Endothelial cell of umbilical vein (primary cell): Measurements from ENCODE around the gene KIAA1217. TPM values are rescaled to one million over a fixed set of nuclear protein-coding genes. Genes with fewer than 3 reads are reported as not detected.

Experiments used
- BruUV-seq: library from RNA; stranded (reverse); fragments of 400-500 nt; replicated peaks from 2 replicates; lab custom pipeline; 2021; lab: Mats Ljungman, UMichigan
- CTCF ChIA-PET: fragments of 300-600, 350-600 bp; sonication (Branson Sonifier 250); formaldehyde crosslinking; loops from one replicate; lab custom pipeline; 2021; ENCODE audit warnings: antibody characterized with exemption, inconsistent platforms; lab: Charles Lee
- POLR2A ChIA-PET: fragments of 300-600, 350-600 bp; sonication (Branson Sonifier 250); formaldehyde crosslinking; loops from one replicate; lab custom pipeline; 2021; ENCODE audit warnings: antibody characterized with exemption, inconsistent platforms; lab: Charles Lee
- DNase-seq: peaks from one replicate; pipeline ENCODE4 v3.0.0-alpha.2; 2011; ENCODE audit warnings: low read depth, low spot score
- FAIRE-seq: peaks from 2 replicates; lab custom pipeline; 2011; peaks lifted over from hg19 to GRCh38; lab: Jason Lieb, UNC
- H2AFZ ChIP-seq: 2 replicates; pipeline ENCODE4 v1.6.0; 2012; ENCODE audit warnings: low read depth, low read length, control low read depth, inconsistent platforms
- H3K27ac ChIP-seq: 2 replicates; pipeline ENCODE4 v1.5.1; 2011; ENCODE audit warnings: low read depth, mild to moderate bottlenecking, control low read depth, low read length, moderate library complexity; ENCODE audit not compliant: insufficient read depth
- H3K27me3 ChIP-seq, 2 experiments: 2 replicates each; pipeline versions ENCODE4 v1.6.0 to v1.6.1; 2011; ENCODE audit warnings: low read length in 2 of 2, mixed read lengths in 1 of 2; ENCODE audit not compliant: control insufficient read depth in 2 of 2, insufficient read depth in 2 of 2
- H3K36me3 ChIP-seq, 2 experiments: 2 replicates in 1 of 2; 3 replicates in 1 of 2; pipeline ENCODE4 v1.5.1; 2011; ENCODE audit warnings: low read length in 2 of 2, mild to moderate bottlenecking in 1 of 2, moderate library complexity in 1 of 2; ENCODE audit not compliant: control insufficient read depth in 2 of 2, insufficient read depth in 2 of 2; ENCODE audit errors: extremely low read depth in 1 of 2
- H3K4me1 ChIP-seq: 3 replicates; pipeline ENCODE4 v1.5.1; 2011; ENCODE audit warnings: mild to moderate bottlenecking, low read length; ENCODE audit not compliant: control insufficient read depth, insufficient read depth; ENCODE audit errors: extremely low read depth
- H3K4me2 ChIP-seq: 2 replicates; pipeline ENCODE4 v1.6.1; 2011; ENCODE audit warnings: low read length, control low read depth, mixed read lengths; ENCODE audit not compliant: insufficient read depth
- H3K4me3 ChIP-seq, 3 experiments: fragments of 200-600 bp in 1 of 3; sonication (generic), shearing (Covaris generic) in 1 of 3; replicated peaks in 1 of 3; 2 replicates each; pipeline ENCODE4 v1.5.1; 2011 to 2016; ENCODE audit warnings: control low read depth in 3 of 3, low read length in 3 of 3, mild to moderate bottlenecking in 2 of 3, inconsistent platforms in 1 of 3, low read depth in 1 of 3, moderate library complexity in 1 of 3; ENCODE audit not compliant: insufficient read depth in 1 of 3
- H3K79me2 ChIP-seq: 2 replicates; pipeline ENCODE4 v1.6.0; 2012; ENCODE audit warnings: low read length, inconsistent platforms; ENCODE audit not compliant: control insufficient read depth, insufficient read depth
- H3K9ac ChIP-seq: replicated peaks from 2 replicates; pipeline ENCODE3; 2011; ENCODE audit warnings: low read length, control low read depth; ENCODE audit not compliant: insufficient read depth; ENCODE audit errors: extremely low read depth
- H3K9me1 ChIP-seq: replicated peaks from 3 replicates; pipeline ENCODE4 v1.6.0; 2011; ENCODE audit warnings: mild to moderate bottlenecking, low read length; ENCODE audit not compliant: control insufficient read depth, insufficient read depth; ENCODE audit errors: extremely low read depth
- H3K9me3 ChIP-seq: replicated peaks from 2 replicates; pipeline ENCODE4 v1.5.1; 2012; ENCODE audit warnings: low read length, inconsistent platforms; ENCODE audit not compliant: control insufficient read depth, insufficient read depth
- H4K20me1 ChIP-seq: replicated peaks from 2 replicates; pipeline ENCODE3; 2011; ENCODE audit warnings: mild to moderate bottlenecking, low read length; ENCODE audit not compliant: control insufficient read depth, insufficient read depth; ENCODE audit errors: extremely low read depth
- CTCF ChIP-seq, 2 donors: IDR thresholded peaks; 1 replicate in 1 of 2; 2 replicates in 1 of 2; pipeline ENCODE4 v1.5.1; 2011; ENCODE audit warnings: low read length in 2 of 2, mild to moderate bottlenecking in 2 of 2, moderate library complexity in 2 of 2, control low read depth in 1 of 2, inconsistent platforms in 1 of 2, low read depth in 1 of 2; ENCODE audit not compliant: insufficient read depth in 1 of 2; ENCODE audit errors: extremely low read depth in 1 of 2
- EZH2 ChIP-seq: IDR thresholded peaks from 2 replicates; pipeline ENCODE4 v1.6.1; 2012; ENCODE audit warnings: borderline replicate concordance, low read depth, mild to moderate bottlenecking, moderate library complexity, low read length, inconsistent platforms; ENCODE audit not compliant: severe bottlenecking
- FOS ChIP-seq: IDR thresholded peaks from 2 replicates; pipeline ENCODE4 v1.6.1; 2011; ENCODE audit warnings: mild to moderate bottlenecking, low read length, moderate library complexity, borderline replicate concordance; ENCODE audit not compliant: insufficient read depth
- GATA2 ChIP-seq: IDR thresholded peaks from 2 replicates; pipeline ENCODE4 v1.7.0; 2011; ENCODE audit warnings: low read depth, mild to moderate bottlenecking, moderate library complexity, mixed read lengths, low read length; ENCODE audit not compliant: insufficient read length, insufficient read depth
- JUN ChIP-seq: IDR thresholded peaks from 2 replicates; pipeline ENCODE4 v1.6.1; 2011; ENCODE audit warnings: borderline replicate concordance, low read depth; ENCODE audit not compliant: insufficient read length, insufficient read depth
- MYC ChIP-seq: IDR thresholded peaks from one replicate; pipeline ENCODE4 v1.6.1; 2011; ENCODE audit warnings: mild to moderate bottlenecking, low read depth, low read length
- POLR2A ChIP-seq: IDR thresholded peaks from 2 replicates; pipeline ENCODE4 v1.6.1; 2012; ENCODE audit warnings: low read depth, mild to moderate bottlenecking, control low read depth, low read length
- POLR2AphosphoS5 ChIP-seq: IDR thresholded peaks from 2 replicates; pipeline ENCODE4 v1.6.1; 2012; ENCODE audit warnings: low read depth, mild to moderate bottlenecking, control low read depth, low read length, moderate library complexity; ENCODE audit not compliant: insufficient read depth
- dilution Hi-C: fragments of 300-500 bp; cut with MboI; formaldehyde crosslinking; loops from one replicate; pipeline ENCODE4 v1.15.0; 2019; ENCODE audit warnings: low sequenced_read_pairs; ENCODE audit not compliant: extremely low pct_ligation_motif_present
- intact Hi-C: fragments of 100-400 bp; cut with micrococcal nuclease; formaldehyde crosslinking; loops from one replicate; pipeline ENCODE4 v1.10.0; 2022
- polyA plus RNA-seq, 4 experiments: library from polyadenylated mRNA; depleted of rRNA in 3 of 4; stranded (reverse) in 3 of 4; unstranded in 1 of 4; fragments of >200 nt; gene quantifications; 2 replicates each; pipeline versions ENCODE4 v1.2.1 to v1.2.3, GENCODE V29; 2011 to 2012; ENCODE audit warnings: missing spikeins in 1 of 4
- total RNA-seq: library from RNA; stranded (reverse); gene quantifications from 2 replicates; pipeline ENCODE4 v1.2.3, GENCODE V29; 2021
- TF ChIP-seq, protein P1 (sequence below): IDR thresholded peaks from 2 replicates; pipeline ENCODE4 v1.6.1; 2011; ENCODE audit not compliant: insufficient read depth, insufficient read length

The KIAA1217 gene
- total and polyA plus RNA-seq, 2 donors (not counting 3 experiments of a cell fraction or from before 2014, with no cell fraction given): 0.83 to 10.3 TPM

- H3K79me2 ChIP-seq: no peaks in the 10 kb centered on the region
- no peaks in the 10 kb centered on the region for H3K9me3 ChIP-seq
- DNase-seq (no peak), FAIRE-seq (no peak)
- intact Hi-C loops (no loop called here), dilution Hi-C loops (no loop called here)
- H3K4me1 ChIP-seq: no peaks in the 10 kb centered on the region
- no peaks in the 10 kb centered on the region for H3K36me3 ChIP-seq
- H3K4me2 ChIP-seq: no peak overlapping the region
- H3K27me3 ChIP-seq: no peaks in the 10 kb centered on the region
- no peak overlapping the region for H3K9ac ChIP-seq
- no peak for TF ChIP-seq FOS
- TF ChIP-seq POLR2AphosphoS5: no peak
- no peak for TF ChIP-seq EZH2
- H2AFZ ChIP-seq: no peak overlapping the region
- no peak overlapping the region for H3K27ac ChIP-seq
- H4K20me1 ChIP-seq: no peaks in the 10 kb centered on the region
- BruUV-seq: no TSS peak
- H3K9me1 ChIP-seq: no peaks in the 10 kb centered on the region
- H3K4me3 ChIP-seq: no peak overlapping the region
- CTCF ChIA-PET: interaction anchor here (0.7 kb wide), 2 partner anchors 12 to 187 kb away, joined by 3 read pairs; no protein-coding TSS in a partner anchor
- POLR2A ChIA-PET: no interaction called here
These were observed 109.6 kb downstream of the KIAA1217 start for GRCh38 chr10:24318517-24318916.

GRCh38 chr10:24320373-24320772 lies 111.4 kb downstream of the KIAA1217 start:
- H2AFZ ChIP-seq: no peak overlapping the region
- no peaks in the 10 kb centered on the region for H4K20me1 ChIP-seq
- DNase-seq (no peak), FAIRE-seq (no peak)
- H3K4me2 ChIP-seq: no peak overlapping the region
- H3K27me3 ChIP-seq: no peaks in the 10 kb centered on the region
- no TSS peak for BruUV-seq
- no peaks in the 10 kb centered on the region for H3K9me3 ChIP-seq
- H3K79me2 ChIP-seq: no peaks in the 10 kb centered on the region
- CTCF ChIA-PET: no interaction called here
- H3K36me3 ChIP-seq: no peaks in the 10 kb centered on the region
- no peaks in the 10 kb centered on the region for H3K9me1 ChIP-seq
- dilution Hi-C loops (no loop called here), intact Hi-C loops (no loop called here)
- POLR2A ChIA-PET: no interaction called here
- no peaks in the 10 kb centered on the region for H3K4me1 ChIP-seq
- H3K9ac ChIP-seq: no peak overlapping the region
- H3K4me3 ChIP-seq: no peak overlapping the region
- TF ChIP-seq JUN (no peak), GATA2 (no peak), POLR2AphosphoS5 (no peak), FOS (no peak), MYC (no peak), CTCF (IDR thresholded peaks at IDR 0.05; ENCODE audit: extremely low read depth in 1 of 2, insufficient read depth in 1 of 2, low read depth in 1 of 2, low read length in 2 of 2) (no peak), EZH2 (no peak), POLR2A (no peak)
- TF ChIP-seq, protein P1, sequence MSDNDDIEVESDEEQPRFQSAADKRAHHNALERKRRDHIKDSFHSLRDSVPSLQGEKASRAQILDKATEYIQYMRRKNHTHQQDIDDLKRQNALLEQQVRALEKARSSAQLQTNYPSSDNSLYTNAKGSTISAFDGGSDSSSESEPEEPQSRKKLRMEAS: no peak
- no peak overlapping the region for H3K27ac ChIP-seq
